Occipital lobe (tissue), 2 donors: ENCODE data around the gene STK11. TPM values are rescaled to one million over a fixed set of nuclear protein-coding genes. Genes with fewer than 3 reads are reported as not detected.

Experiments used
- DNase-seq: peaks from one replicate; lab custom pipeline; 2025; lab: John Stamatoyannopoulos, UW
- total RNA-seq: library from RNA; depleted of rRNA; stranded (reverse); fragments of >200 nt; gene quantifications from one replicate; pipeline ENCODE4 v1.2.3, GENCODE V29; 2014

The STK11 gene
- total RNA-seq, 1 donor from 2014 or later: 49.0 TPM

GRCh38 chr19:1248786-1249297 lies 43.3 kb downstream of the STK11 start:
- DNase-seq: peak; percentile 43

- peak; percentile 86 for DNase-seq
Observed at GRCh38 chr19:1249298-1249989, 43.9 kb downstream of the STK11 start.

DNA sequence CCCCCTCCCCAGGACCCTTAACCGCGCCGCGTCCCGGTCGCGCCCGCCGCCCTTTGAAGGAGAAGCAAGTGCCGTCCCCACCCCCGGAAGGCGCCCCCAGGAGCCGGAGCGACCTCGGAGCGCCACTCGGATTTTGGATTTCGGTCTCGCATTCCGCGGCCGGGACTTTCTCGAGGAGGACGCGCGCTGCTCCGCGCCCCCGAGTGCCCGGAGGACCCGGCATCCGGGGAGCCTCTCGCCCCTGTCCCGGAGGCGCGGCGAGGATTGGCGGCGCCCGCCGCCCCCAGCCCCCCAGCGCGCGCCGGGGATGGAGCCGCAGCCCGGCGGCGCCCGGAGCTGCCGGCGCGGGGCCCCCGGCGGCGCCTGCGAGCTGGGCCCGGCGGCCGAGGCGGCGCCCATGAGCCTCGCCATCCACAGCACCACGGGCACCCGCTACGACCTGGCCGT lies 44.4 kb downstream of the STK11 start:
- no peak for DNase-seq

DNA sequence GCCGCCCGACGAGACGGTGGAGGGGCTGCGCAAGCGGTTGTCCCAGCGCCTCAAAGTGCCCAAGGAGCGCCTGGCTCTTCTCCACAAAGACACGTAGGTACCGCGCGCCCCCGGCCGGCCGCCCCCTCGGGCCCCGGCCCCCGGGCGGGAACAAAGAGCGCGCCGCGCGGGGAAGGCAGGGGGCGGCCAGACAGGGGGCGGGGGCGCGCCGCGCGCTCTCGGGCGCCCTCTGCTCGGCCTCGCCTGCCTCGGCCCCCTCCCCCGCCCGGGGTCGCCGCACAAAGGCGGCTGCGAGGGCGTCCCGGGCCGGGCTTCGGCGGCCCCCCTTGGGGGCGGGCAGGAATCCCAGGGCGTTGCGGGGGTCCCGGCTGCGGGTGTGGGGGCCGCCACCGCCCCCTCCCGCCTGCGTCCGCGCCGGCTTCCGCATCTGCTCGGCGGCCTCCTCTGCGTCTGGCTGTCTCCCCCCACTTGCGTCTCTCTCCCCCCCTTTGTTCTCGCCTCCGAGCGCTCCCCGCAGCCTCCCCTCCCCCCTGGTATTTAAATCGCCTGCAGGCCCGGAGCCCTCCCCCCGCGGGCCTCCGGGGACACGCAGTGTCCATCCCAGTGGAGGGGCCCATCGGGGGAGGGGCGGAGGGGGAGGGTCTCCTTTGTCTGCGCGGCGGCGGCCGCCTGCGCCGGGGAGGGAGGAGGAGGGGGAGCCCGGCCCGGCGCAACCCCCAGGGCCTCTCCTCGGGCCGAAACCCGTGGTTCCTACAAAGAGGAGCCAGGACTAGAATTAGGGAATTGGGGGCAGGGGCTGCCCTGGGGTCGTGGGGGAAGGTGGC lies 45.1 kb downstream of the STK11 start:
- DNase-seq: peak; percentile 48

- peak; percentile 47 for DNase-seq
Observed at GRCh38 chr19:1251330-1252220, 46.0 kb downstream of the STK11 start.

DNA sequence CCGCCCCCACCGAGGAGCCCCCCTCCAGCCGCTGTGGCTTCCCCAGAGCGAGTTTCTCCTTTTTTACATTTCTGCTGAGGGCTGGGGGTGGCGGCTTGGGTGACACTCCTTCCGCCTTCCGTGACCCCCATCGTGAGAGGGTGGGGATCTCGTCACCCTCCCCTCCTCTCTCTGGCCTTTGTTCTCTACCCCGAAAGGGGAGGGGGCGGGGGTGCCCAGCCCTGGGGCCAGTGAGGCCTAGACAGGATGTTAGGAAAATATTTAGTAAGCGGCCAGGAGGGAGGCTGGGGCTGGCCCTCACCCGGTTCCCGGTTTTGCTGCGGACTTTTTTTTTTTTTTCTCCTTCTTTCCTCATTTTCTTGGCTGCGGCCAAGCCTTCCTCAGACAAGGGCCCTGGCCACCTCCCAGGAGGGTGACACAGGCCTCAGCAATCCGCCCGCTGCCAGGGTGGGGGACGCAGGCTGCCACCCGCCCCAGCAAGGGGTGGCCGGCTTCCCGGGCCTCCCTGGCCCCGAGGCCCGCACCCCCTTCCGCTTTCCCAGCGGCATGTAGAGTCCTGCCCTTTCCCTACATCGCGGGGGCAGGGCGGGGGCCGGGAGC lies 46.7 kb downstream of the STK11 start:
- DNase-seq: peak; percentile 75

DNA sequence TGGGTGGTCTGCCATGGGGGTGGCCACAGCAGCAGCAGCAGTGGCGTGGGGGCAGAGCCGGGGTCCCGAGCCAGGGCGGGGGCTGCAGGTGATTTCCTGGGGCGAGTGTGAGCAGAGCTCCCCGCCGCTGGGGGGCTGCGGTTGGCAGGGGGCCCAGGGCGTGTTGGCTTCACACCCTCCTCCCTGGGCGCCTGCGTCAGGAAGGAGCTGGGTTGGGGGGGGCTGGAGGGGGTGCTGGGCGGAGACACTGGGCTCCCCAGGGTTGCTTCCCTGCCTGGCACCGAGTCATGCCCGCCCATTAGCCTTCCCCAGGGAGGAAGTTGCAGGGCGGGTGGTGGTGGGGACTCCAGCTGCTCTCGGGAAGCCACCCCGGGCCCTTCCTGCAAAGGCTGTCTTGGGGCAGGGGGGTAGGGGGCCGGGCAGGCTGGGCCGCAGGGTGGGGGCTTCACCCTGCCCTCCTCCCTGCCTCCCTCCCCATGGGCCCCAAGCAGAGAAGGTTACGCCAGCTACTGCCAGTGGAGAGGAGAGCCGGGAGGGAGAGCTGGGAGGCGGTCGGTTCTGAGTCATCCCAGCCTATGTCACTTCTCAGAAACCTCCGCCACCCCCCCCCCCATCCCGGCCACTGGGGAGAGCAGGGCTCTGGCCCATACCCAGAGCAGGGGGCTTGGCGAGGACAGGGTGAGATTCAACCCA lies 47.4 kb downstream of the STK11 start:
- peak; percentile 95 for DNase-seq

GRCh38 chr19:1253514-1254080 lies 48.0 kb downstream of the STK11 start:
- no peak for DNase-seq

DNA sequence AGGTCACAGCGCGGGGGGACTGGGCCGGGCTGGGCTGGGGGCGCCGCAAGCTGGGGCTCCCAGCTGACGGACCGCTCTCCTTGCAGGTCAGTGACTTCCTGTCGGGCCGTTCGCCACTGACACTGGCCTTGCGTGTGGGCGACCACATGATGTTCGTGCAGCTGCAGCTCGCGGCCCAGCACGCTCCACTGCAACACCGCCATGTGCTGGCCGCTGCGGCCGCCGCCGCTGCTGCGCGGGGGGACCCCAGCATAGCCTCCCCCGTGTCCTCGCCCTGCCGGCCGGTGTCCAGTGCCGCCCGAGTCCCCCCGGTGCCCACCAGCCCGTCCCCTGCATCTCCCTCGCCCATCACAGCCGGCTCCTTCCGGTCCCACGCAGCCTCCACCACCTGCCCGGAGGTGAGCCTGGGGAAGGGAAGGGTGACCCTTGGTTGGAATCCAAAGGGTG lies 48.5 kb downstream of the STK11 start:
- DNase-seq: no peak

DNA sequence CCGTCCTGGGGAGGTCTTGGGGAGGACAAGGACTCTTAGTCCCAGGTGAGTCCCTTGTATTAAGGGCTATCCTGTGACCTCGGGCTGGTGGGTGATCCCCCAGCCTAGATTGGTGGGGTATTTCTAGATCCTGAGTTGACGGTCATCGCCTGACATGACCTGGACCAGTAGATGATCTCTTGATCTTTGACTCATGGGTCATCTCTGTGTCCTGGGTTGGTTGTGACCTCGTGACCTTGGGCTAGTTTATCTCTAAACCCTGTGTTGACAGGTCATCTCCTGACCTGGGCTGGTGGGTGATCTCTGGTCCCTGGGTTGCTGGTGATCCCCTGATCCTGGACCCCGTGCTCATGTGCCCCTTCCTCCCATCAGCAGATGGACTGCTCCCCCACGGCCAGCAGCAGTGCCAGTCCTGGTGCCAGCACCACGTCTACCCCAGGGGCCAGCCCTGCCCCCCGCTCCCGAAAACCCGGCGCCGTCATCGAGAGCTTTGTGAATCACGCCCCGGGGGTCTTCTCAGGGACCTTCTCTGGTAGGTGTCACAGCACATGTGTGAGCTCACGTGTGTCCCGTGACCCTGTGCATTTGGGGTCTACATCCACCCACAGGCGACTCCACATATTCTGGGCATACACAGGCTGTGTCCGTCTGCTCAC lies 49.1 kb downstream of the STK11 start:
- DNase-seq: no peak

GRCh38 chr19:1255186-1256161 lies 49.9 kb downstream of the STK11 start:
- peak; percentile 55 for DNase-seq

GRCh38 chr19:1256646-1257474 lies 51.3 kb downstream of the STK11 start:
- no peak for DNase-seq

DNA sequence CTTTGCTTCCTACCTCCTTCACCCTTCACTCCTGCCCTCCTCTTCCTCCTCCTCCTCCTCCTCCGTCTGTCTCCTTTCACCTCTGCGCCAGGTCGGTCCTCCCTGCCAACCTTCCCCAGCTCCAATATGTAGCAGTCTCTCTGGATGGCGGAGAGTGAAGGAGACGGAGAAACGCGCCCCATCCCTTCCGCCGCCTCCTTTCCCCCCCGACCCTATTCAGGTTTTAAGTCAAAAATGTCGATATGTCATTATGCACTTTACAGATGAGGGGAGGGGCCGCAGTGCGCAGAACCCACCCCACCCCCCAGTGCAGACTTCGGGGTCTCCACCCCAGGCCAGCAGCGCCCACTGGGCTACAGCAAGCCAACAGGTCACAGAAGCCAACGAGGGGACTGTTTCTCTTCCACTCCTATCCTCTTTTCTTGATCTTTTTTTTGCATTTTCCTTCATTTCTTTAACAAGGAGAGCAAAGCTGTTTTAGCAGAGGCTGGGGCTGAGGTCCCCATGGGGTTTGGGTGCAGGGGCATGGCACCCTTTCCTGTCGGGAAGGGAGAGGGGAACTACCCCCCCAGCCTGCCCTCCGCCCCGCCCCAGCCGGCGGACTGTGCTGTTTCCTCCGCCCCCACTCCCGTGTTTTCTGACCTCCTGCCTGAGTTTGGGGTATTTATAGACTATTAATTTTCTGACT lies 52.0 kb downstream of the STK11 start:
- no peak for DNase-seq

GRCh38 chr19:1258163-1258492 lies 52.5 kb downstream of the STK11 start:
- DNase-seq: no peak

DNA sequence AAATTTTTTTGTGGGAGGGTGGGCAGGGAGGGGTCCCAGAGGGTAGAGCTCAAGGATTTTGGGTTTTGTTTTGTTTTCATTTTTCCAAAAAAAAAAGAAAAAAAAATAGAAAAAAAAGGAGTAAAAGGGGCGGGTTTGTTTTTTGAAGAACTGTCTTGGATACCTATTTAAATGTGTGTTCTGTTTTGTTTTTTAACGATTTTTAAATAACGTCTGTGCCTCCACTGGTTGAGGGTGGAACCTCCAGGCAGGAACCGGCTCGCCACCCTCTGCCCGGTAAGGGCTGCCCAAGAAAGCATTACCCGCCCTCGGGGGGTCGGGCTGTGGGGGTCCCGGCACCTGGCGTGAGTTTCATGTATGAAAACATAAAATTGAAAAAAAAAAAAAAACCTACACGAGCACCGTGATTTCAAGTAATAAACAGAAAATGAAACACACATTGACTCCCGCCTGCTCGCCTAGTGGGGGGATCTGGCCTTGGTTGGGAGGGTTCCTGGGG lies 53.2 kb downstream of the STK11 start:
- no peak for DNase-seq

- no peak for DNase-seq
Observed at GRCh38 chr19:1259206-1259875, 53.8 kb downstream of the STK11 start.
